NCI-H1694 treated with DMSO at 0.1 percent for 48 hours (cell line): ENCODE results near the gene TRIM33.
"Not testable (repeated sequence)": the region's sequence is repeated elsewhere in the genome, so short reads cannot be mapped to it uniquely, and the experiment has no call there.

Experiments
- DNase-seq: peaks from one replicate; lab custom pipeline; 2025; lab: John Stamatoyannopoulos, UW

Gene TRIM33

GRCh38 chr1:114467491-114467890 lies 43.5 kb downstream of the TRIM33 start:
- no peak for DNase-seq

GRCh38 chr1:114466334-114467014 lies 44.5 kb downstream of the TRIM33 start:
- no peak for DNase-seq

- no peak for DNase-seq
Measured at GRCh38 chr1:114462963-114463362, 48.0 kb downstream of the TRIM33 start.

GRCh38 chr1:114462341-114462740 lies 48.7 kb downstream of the TRIM33 start:
- DNase-seq: no peak

- no peak for DNase-seq
Measured at GRCh38 chr1:114458237-114458777, 52.7 kb downstream of the TRIM33 start.

GRCh38 chr1:114457675-114458236 lies 53.2 kb downstream of the TRIM33 start:
- DNase-seq: no peak

GRCh38 chr1:114456586-114456985 lies 54.4 kb downstream of the TRIM33 start:
- no peak for DNase-seq

- DNase-seq: no peak
Measured at GRCh38 chr1:114455102-114455785, 55.8 kb downstream of the TRIM33 start.

GRCh38 chr1:114454539-114454938 lies 56.5 kb downstream of the TRIM33 start:
- no peak for DNase-seq

GRCh38 chr1:114453361-114453784 lies 57.6 kb downstream of the TRIM33 start:
- no peak for DNase-seq

- no peak for DNase-seq
Measured at GRCh38 chr1:114448370-114449036, 62.5 kb downstream of the TRIM33 start.

GRCh38 chr1:114446198-114446597 lies 64.8 kb downstream of the TRIM33 start:
- no peak for DNase-seq

- DNase-seq: not testable (repeated sequence)
Measured at GRCh38 chr1:114443226-114443625, 67.8 kb downstream of the TRIM33 start.

GRCh38 chr1:114441332-114441731 lies 69.7 kb downstream of the TRIM33 start:
- DNase-seq: no peak

- DNase-seq: no peak
Measured at GRCh38 chr1:114439369-114439768, 71.6 kb downstream of the TRIM33 start.

GRCh38 chr1:114437812-114438211 lies 73.2 kb downstream of the TRIM33 start:
- no peak for DNase-seq

- no peak for DNase-seq
Measured at GRCh38 chr1:114436799-114437198, 74.2 kb downstream of the TRIM33 start.

- DNase-seq: no peak
Measured at GRCh38 chr1:114435088-114435715, 75.8 kb downstream of the TRIM33 start.

GRCh38 chr1:114431026-114431425 lies 80.0 kb downstream of the TRIM33 start:
- DNase-seq: no peak

- DNase-seq: peak; percentile 33
Measured at GRCh38 chr1:114428083-114428754, 82.8 kb downstream of the TRIM33 start.

GRCh38 chr1:114427612-114428011 lies 83.4 kb downstream of the TRIM33 start:
- no peak for DNase-seq
